GM19043 (cell line): ENCODE results near the gene IL16.

Experiments
- ATAC-seq: cut with Tn5 transposase; IDR thresholded peaks from one replicate; pipeline ENCODE4 v1.9.1; 2021; ENCODE audit warnings: low read depth; ENCODE audit not compliant: unreplicated experiment

Gene IL16

GRCh38 chr15:81360491-81360890, 163.8 kb downstream of the IL16 start:
- no peak for ATAC-seq

GRCh38 chr15:81361891-81362290, 165.2 kb downstream of the IL16 start:
- ATAC-seq, result no peak

GRCh38 chr15:81362790-81363189, 166.1 kb downstream of the IL16 start:
- ATAC-seq, result no peak

GRCh38 chr15:81363276-81363675, 166.6 kb downstream of the IL16 start:
- ATAC-seq, result no peak
